Ovary (tissue), 3 donors: ENCODE measurements around the gene LDAH.

ENCODE experiments used
- EP300 ChIP-seq: sonication (generic); formaldehyde crosslinking; IDR thresholded peaks from one replicate; pipeline ENCODE4 v1.6.1; 2017; ENCODE audit warnings: antibody characterized with exemption
- POLR2A ChIP-seq: fragments of 450-650 bp; IDR thresholded peaks from one replicate; pipeline ENCODE4 v1.6.1; 2017; ENCODE audit warnings: antibody characterized with exemption, mild to moderate bottlenecking, moderate library complexity
- TF ChIP-seq, protein P1 (sequence below), 3 donors: fragments of 450-650 bp in 2 of 3; fragments of 200-600 bp in 1 of 3; IDR thresholded peaks; one replicate each; pipeline versions ENCODE4 v1.5.1 to v1.8.0; 2016 to 2022; ENCODE audit warnings: antibody characterized with exemption in 3 of 3, mild to moderate bottlenecking in 1 of 3
- donor health status: DM: no; HTN: no; CAD: no.

DNA sequence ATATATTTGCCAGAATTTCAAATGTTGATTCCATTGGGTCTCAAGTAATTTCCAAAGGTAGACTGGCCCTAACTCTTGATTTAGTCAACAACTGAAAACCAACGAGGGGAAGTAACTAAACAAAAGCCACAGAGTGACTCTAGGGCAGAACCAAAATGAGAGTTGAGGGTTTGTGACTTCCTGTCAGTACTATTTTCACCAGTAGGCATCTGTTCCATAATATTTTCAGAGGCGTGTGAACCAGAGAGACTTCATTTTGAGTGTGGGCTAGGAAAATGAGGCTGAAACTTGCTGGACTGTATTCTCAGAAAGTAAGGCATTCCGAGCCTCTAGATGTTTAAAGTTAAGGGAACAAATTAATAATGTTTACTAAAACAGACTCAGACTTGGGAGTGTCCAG is 85.4 kb downstream of the LDAH start:
- TF ChIP-seq, protein P1, sequence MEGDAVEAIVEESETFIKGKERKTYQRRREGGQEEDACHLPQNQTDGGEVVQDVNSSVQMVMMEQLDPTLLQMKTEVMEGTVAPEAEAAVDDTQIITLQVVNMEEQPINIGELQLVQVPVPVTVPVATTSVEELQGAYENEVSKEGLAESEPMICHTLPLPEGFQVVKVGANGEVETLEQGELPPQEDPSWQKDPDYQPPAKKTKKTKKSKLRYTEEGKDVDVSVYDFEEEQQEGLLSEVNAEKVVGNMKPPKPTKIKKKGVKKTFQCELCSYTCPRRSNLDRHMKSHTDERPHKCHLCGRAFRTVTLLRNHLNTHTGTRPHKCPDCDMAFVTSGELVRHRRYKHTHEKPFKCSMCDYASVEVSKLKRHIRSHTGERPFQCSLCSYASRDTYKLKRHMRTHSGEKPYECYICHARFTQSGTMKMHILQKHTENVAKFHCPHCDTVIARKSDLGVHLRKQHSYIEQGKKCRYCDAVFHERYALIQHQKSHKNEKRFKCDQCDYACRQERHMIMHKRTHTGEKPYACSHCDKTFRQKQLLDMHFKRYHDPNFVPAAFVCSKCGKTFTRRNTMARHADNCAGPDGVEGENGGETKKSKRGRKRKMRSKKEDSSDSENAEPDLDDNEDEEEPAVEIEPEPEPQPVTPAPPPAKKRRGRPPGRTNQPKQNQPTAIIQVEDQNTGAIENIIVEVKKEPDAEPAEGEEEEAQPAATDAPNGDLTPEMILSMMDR (IDR thresholded peaks at IDR 0.05): no peak
- TF ChIP-seq POLR2A: no peak
- TF ChIP-seq EP300: no peak
